Measurements from ENCODE around the gene NPPA.
A peak's percentile ranks its signal among the peaks of the same experiment; 100 is the strongest.
"Not testable (repeated sequence)": the region's sequence is repeated elsewhere in the genome, so short reads cannot be mapped to it uniquely, and the experiment has no call there.

NPPA gene

DNA sequence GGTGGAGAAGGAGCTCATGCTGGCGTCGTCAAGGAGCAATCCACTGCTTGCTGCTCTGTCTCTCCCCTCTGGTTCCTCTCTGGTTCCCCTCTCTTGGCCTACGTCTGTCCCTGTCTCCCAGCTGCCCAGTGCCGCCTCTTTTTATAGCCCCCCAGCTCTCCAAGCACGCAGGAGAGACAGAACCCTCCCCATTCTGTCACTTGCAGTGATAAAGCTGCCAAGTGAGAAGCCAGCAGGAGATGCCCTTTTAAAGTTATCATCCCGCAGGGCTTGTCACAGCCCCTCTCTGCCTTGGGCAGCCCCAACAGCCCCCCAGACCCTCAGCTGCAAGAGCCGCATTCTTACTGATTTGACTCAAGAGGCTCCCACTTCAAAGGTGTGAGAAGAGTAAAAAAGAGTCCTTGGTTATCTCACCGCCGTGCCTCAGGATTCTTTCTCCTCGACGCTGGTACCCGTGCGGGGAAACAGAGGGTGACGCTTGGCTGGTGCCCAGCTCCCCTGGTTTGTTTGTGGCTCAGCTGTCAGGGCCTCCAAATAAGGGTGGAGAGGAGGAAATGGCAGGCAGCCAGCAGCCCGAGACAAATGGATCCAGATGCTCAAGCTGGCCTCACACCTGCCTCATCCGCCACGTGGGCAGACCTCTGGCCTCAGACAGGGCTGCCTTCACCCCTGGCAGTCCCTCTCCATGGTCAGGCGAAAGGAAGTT is at the start of gene NPPA:
TSS of gene NPPA (minus strand) at position 117 of the 706 bp plus-strand sequence. CDS start at position 18, 99 bp downstream.
- TF ChIP-seq, protein P1, sequence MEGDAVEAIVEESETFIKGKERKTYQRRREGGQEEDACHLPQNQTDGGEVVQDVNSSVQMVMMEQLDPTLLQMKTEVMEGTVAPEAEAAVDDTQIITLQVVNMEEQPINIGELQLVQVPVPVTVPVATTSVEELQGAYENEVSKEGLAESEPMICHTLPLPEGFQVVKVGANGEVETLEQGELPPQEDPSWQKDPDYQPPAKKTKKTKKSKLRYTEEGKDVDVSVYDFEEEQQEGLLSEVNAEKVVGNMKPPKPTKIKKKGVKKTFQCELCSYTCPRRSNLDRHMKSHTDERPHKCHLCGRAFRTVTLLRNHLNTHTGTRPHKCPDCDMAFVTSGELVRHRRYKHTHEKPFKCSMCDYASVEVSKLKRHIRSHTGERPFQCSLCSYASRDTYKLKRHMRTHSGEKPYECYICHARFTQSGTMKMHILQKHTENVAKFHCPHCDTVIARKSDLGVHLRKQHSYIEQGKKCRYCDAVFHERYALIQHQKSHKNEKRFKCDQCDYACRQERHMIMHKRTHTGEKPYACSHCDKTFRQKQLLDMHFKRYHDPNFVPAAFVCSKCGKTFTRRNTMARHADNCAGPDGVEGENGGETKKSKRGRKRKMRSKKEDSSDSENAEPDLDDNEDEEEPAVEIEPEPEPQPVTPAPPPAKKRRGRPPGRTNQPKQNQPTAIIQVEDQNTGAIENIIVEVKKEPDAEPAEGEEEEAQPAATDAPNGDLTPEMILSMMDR (IDR thresholded peaks at IDR 0.05; ENCODE audit: borderline replicate concordance, control extremely low read depth, extremely low read depth, insufficient read depth, missing control alignments) = no peak
- in situ Hi-C loops (cut with MboI; ENCODE audit: low sequenced_read_pairs, unreplicated experiment) = loop anchor here (10.0 kb wide), 1 partner anchor 57 kb away; no protein-coding TSS in a partner anchor
- DNase-seq (ENCODE audit: low spot score) = no peak

DNA sequence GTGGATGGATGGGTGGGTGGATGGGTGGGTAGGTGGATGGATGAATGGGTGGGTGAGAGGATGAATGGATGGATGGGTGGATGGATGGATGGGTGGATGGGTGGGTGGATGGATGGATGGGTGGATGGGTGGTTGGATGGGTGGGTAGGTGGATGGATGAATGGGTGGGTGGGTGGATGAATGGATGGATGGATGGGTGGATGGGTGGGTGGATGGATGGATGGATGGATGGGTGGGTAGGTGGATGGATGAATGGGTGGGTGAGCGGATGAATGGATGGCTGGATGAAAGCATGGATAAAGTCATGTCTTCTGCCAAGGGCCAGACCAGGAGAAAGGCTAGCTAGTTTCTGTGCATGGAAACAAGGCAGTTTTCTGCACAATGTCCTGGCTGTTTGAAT is 46.9 kb upstream of the NPPA start:
- in situ Hi-C loops (cut with MboI; ENCODE audit: low sequenced_read_pairs, unreplicated experiment); DNase-seq (ENCODE audit: low spot score): not testable (repeated sequence)

DNA sequence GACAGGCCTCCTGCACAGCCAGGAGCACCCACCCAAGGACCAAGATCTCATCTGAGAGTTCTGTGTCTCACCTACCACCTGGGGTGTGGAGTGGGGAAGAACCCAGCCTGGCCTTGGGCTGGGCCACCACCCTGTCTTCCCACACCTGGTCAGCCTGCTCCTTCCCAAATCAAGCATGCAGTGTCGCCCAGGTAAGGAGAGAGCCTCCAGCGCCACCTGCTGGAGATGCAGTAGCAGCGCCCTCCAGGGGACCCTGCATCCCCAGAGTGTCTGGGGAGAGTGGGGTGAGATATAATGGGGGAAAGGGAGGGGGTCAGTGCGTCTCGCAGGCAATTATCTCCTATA is 46.3 kb upstream of the NPPA start:
- TF ChIP-seq, protein P1 (IDR thresholded peaks at IDR 0.05; ENCODE audit: borderline replicate concordance, control extremely low read depth, extremely low read depth, insufficient read depth, missing control alignments) = peak; percentile 96
- in situ Hi-C loops (cut with MboI; ENCODE audit: low sequenced_read_pairs, unreplicated experiment) = no loop called here
- peak; percentile 89 for DNase-seq (ENCODE audit: low spot score)

DNA sequence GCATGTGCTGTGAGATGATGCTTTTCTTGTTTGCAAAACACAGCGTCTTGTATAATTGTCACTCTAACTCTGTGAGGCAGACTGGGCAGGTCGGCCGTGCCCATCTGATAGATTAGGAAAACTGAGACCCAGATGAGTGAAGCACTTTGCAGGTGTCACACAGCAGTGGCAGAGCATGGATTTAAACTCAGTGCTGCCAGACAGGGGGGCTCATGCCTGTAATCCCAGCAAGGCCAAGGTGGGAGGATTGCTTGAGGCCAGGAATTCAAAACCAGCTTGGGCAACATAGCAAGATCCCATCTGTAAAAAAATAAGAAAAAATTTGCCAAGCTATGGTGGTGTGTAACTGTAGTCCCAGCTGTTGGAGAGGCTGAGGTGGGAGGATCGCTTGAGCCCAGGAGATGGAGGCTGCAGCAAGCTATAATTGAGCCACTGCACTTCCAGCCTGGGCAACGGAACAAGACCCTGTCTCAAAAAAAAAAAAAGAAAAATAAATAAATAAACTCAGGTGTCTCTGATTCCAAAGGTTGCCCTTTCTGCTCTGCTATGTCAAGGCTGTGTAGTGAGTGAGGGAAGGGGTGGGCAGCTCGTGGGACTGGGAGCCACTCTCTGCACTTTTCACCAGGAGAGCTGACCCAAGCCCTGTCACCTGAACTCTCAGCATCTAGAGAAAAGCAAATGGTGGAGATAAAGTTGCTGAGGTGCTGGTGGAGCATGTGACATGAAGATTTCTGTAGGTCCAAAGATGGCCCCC is 44.0 kb upstream of the NPPA start:
- TF ChIP-seq, protein P1 (IDR thresholded peaks at IDR 0.05; ENCODE audit: borderline replicate concordance, control extremely low read depth, extremely low read depth, insufficient read depth, missing control alignments) = no peak
- in situ Hi-C loops (cut with MboI; ENCODE audit: low sequenced_read_pairs, unreplicated experiment) = no loop called here
- no peak for DNase-seq (ENCODE audit: low spot score)

DNA sequence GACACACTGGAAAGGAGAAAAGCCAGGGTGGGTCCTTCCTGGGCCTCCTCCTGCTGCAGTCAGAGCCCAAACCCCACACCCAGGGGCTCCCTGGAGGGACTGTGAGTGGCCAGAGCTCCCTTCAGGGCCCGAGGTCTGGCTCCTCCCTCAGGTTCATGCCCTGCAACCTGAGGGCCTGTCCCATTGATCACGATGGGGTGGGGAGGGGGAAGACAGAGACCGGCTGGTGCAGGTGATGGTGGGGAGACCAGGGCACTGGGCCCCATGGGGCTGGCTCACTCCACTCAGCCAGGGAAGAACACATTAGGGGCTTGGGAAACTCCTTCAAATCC is 41.3 kb upstream of the NPPA start:
- in situ Hi-C loops (cut with MboI; ENCODE audit: low sequenced_read_pairs, unreplicated experiment) = no loop called here
- DNase-seq (ENCODE audit: low spot score) = no peak
- TF ChIP-seq, protein P1 (IDR thresholded peaks at IDR 0.05; ENCODE audit: borderline replicate concordance, control extremely low read depth, extremely low read depth, insufficient read depth, missing control alignments) = no peak

DNA sequence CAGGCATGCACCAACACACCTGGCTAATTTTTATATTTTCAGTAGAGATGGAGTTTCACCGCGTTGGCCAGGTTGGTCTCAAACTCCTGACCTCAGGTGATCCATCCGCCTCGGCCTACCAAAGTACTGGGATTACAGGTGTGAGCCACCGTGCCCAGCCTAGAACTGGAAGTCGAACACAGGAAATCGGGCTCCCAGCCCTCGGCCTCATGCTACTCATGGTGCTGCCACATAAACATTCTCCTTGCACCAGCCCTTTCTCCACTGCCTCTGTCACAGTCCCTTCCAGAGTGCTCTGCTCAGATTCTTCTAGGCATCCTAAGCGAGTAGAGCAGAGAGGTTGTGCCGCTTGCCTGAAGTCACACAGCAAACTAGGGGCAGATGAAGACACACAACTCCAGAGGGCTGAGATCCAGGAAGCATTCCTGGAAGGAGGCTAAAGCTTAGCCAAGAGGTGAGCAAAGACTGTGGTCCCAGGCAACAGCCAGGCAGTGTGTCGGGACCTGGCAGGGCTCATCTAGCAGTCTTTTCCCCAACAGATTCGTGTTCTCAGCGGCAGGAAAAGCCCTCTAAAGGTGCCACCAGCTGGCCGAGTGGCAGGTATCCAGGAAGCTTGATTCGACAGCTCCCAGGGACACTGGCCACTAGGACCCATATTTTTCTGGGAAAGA is 40.8 kb upstream of the NPPA start:
- in situ Hi-C loops (cut with MboI; ENCODE audit: low sequenced_read_pairs, unreplicated experiment) = no loop called here
- TF ChIP-seq, protein P1 (IDR thresholded peaks at IDR 0.05; ENCODE audit: borderline replicate concordance, control extremely low read depth, extremely low read depth, insufficient read depth, missing control alignments) = no peak

DNA sequence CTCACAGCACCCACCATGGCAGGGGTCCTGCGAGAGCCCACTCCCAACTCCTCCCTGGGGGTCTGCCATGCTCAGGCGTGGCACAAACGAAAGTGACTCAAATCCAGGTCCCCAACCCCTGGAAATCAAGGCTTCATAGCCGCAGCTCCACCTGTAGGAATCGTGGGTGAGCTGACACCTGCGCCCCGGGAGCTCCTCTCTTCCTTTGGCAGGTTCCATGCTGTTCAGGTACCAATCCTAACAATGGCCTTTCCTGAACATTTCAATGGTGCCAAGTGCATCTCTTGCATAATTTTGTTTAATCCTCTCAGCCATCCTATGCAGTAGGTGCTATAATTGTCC is 40.1 kb upstream of the NPPA start:
- DNase-seq (ENCODE audit: low spot score) = peak; percentile 21
- TF ChIP-seq, protein P1 (IDR thresholded peaks at IDR 0.05; ENCODE audit: borderline replicate concordance, control extremely low read depth, extremely low read depth, insufficient read depth, missing control alignments) = no peak
- in situ Hi-C loops (cut with MboI; ENCODE audit: low sequenced_read_pairs, unreplicated experiment) = no loop called here

More for the DNA sequence above, 40.8 kb upstream of the NPPA start:
- DNase-seq (ENCODE audit: low spot score) = no peak

Data from GM13976 (cell line).